HEK293 (cell line): ENCODE results near the gene ICAM3.

Experiments
- CTCF ChIA-PET: fragments of 350-600 bp; formaldehyde crosslinking; extraction: SDS; loops from one replicate; lab custom pipeline; 2021; ENCODE audit warnings: antibody characterized with exemption; lab: Yijun Ruan, JAX
- POLR2A ChIA-PET: fragments of 300-600 bp; formaldehyde crosslinking; extraction: SDS; loops from one replicate; lab custom pipeline; 2020; ENCODE audit warnings: antibody characterized with exemption, inconsistent platforms; lab: Yijun Ruan, JAX
- H3K27ac ChIP-seq: fragments of 200-500 bp; sonication (Bioruptor generic); 2 replicates; pipeline ENCODE4 v1.5.1; 2014; ENCODE audit warnings: low read depth, low read length, control low read depth, inconsistent platforms; ENCODE audit errors: extremely low read depth
- H3K36me3 ChIP-seq, 2 experiments: fragments of 200-500 bp in 1 of 2; sonication (Bioruptor generic) in 1 of 2; 1 replicate in 1 of 2; 2 replicates in 1 of 2; pipeline ENCODE4 v1.5.1; 2014 to 2017; ENCODE audit warnings: inconsistent platforms in 2 of 2, low read length in 2 of 2; ENCODE audit not compliant: control insufficient read depth in 2 of 2, insufficient read depth in 1 of 2
- H3K4me1 ChIP-seq: fragments of 200-500 bp; sonication (Bioruptor generic); 2 replicates; pipeline ENCODE4 v1.5.1; 2014; ENCODE audit warnings: mild to moderate bottlenecking, low read length, inconsistent platforms; ENCODE audit not compliant: control insufficient read depth, insufficient read depth
- H3K4me3 ChIP-seq: 2 replicates; pipeline ENCODE4 v1.5.1; 2011; ENCODE audit warnings: low read depth, mild to moderate bottlenecking, control low read depth, low read length, moderate library complexity
- H3K9me3 ChIP-seq: fragments of 200-500 bp; sonication (Bioruptor generic); 2 replicates; pipeline ENCODE4 v1.5.1; 2014; ENCODE audit warnings: low read depth, low read length, inconsistent platforms; ENCODE audit not compliant: control insufficient read depth, insufficient read depth
- GLIS2 ChIP-seq: fragments of 450-650 bp; formaldehyde crosslinking; IDR thresholded peaks from 2 replicates; pipeline ENCODE4 v1.5.1; 2016; ENCODE audit warnings: missing biosample characterization, missing genetic modification characterization
- KLF1 ChIP-seq: fragments of 450-650 bp; formaldehyde crosslinking; IDR thresholded peaks from 2 replicates; pipeline ENCODE4 v1.5.1; 2016; ENCODE audit warnings: missing biosample characterization, missing genetic modification characterization
- KLF16 ChIP-seq: fragments of 450-650 bp; formaldehyde crosslinking; IDR thresholded peaks from 2 replicates; pipeline ENCODE4 v1.5.1; 2017; ENCODE audit warnings: missing biosample characterization, missing genetic modification characterization
- KLF8 ChIP-seq: fragments of 450-650 bp; formaldehyde crosslinking; IDR thresholded peaks from 2 replicates; pipeline ENCODE4 v1.5.1; 2016; ENCODE audit warnings: missing biosample characterization, missing genetic modification characterization
- KLF9 ChIP-seq: fragments of 450-650 bp; formaldehyde crosslinking; IDR thresholded peaks from 2 replicates; pipeline ENCODE4 v1.5.1; 2016; ENCODE audit warnings: missing biosample characterization, missing genetic modification characterization, low read depth
- PRDM2 ChIP-seq: fragments of 450-650 bp; formaldehyde crosslinking; IDR thresholded peaks from 2 replicates; pipeline ENCODE4 v1.5.1; 2016; ENCODE audit warnings: missing biosample characterization, missing genetic modification characterization, borderline replicate concordance
- SCRT2 ChIP-seq: fragments of 450-650 bp; formaldehyde crosslinking; IDR thresholded peaks from 2 replicates; pipeline ENCODE4 v1.5.1; 2016; ENCODE audit warnings: missing biosample characterization, missing genetic modification characterization
- ZNF112 ChIP-seq: fragments of 450-650 bp; formaldehyde crosslinking; IDR thresholded peaks from 2 replicates; pipeline ENCODE4 v1.5.0; 2017; ENCODE audit warnings: missing biosample characterization, missing genetic modification characterization
- ZNF148 ChIP-seq: fragments of 450-650 bp; formaldehyde crosslinking; IDR thresholded peaks from 2 replicates; pipeline ENCODE4 v1.5.0; 2017; ENCODE audit warnings: missing biosample characterization, missing genetic modification characterization, borderline replicate concordance
- ZNF18 ChIP-seq: fragments of 450-650 bp; formaldehyde crosslinking; IDR thresholded peaks from 2 replicates; pipeline ENCODE4 v1.5.1; 2016; ENCODE audit warnings: missing biosample characterization, missing genetic modification characterization
- ZNF2 ChIP-seq: fragments of 450-650 bp; formaldehyde crosslinking; IDR thresholded peaks from 2 replicates; pipeline ENCODE4 v1.5.1; 2016; ENCODE audit warnings: missing biosample characterization, missing genetic modification characterization
- ZNF211 ChIP-seq: fragments of 450-650 bp; formaldehyde crosslinking; IDR thresholded peaks from 2 replicates; pipeline ENCODE4 v1.5.1; 2016; ENCODE audit warnings: low read depth, missing biosample characterization, missing genetic modification characterization
- ZNF266 ChIP-seq: fragments of 450-650 bp; formaldehyde crosslinking; IDR thresholded peaks from 2 replicates; pipeline ENCODE4 v1.5.1; 2016; ENCODE audit warnings: missing biosample characterization, missing genetic modification characterization, low read depth
- ZNF362 ChIP-seq: fragments of 450-650 bp; formaldehyde crosslinking; IDR thresholded peaks from 2 replicates; pipeline ENCODE4 v1.5.1; 2016; ENCODE audit warnings: missing biosample characterization, missing genetic modification characterization
- ZNF610 ChIP-seq: fragments of 450-650 bp; formaldehyde crosslinking; IDR thresholded peaks from 2 replicates; pipeline ENCODE4 v1.5.1; 2016; ENCODE audit warnings: missing biosample characterization, missing genetic modification characterization, borderline replicate concordance
- ZSCAN5A ChIP-seq: fragments of 450-650 bp; formaldehyde crosslinking; IDR thresholded peaks from 2 replicates; pipeline ENCODE4 v1.5.1; 2016; ENCODE audit warnings: missing biosample characterization, missing genetic modification characterization

ICAM3 gene

GRCh38 chr19:10292789-10293636 is 46.4 kb downstream of the ICAM3 start:
- Histone ChIP-seq H3K27ac (no peak overlapping the region), H3K4me3 (peak overlapping the region; percentile 43), H3K36me3 (peaks cover 0 to 5% of the 10 kb centered on the region in 2 experiments; a peak in 1 of 3 replicates), H3K4me1 (peaks cover 4% of the 10 kb centered on the region; the same call in 1 of the 2 replicates), H3K9me3 (no peaks in the 10 kb centered on the region)
- POLR2A ChIA-PET, result no interaction called here
- TF ChIP-seq ZNF18 (tag by site-specific recombination) (no peak), KLF9 (tag by site-specific recombination) (peak; percentile 53), ZNF2 (tag by site-specific recombination) (no peak), ZNF610 (tag by site-specific recombination) (no peak), KLF8 (peak; percentile 93), KLF1 (tag by site-specific recombination) (peak; percentile 95), ZSCAN5A (tag by site-specific recombination) (no peak)
- CTCF ChIA-PET, result interaction anchor here (1.9 kb wide), 2 partner anchors 34 to 43 kb away, joined by 4 to 6 read pairs; no protein-coding TSS in a partner anchor

GRCh38 chr19:10292206-10292788 is 47.1 kb downstream of the ICAM3 start:
- peak overlapping the region; percentile 43 for H3K4me3 ChIP-seq
- CTCF ChIA-PET, result interaction anchor here (0.7 to 1.9 kb wide), 5 partner anchors 9 to 42 kb away, joined by 3 to 6 read pairs (median 4); no protein-coding TSS in a partner anchor
- H3K4me1 ChIP-seq, result peaks cover 4% of the 10 kb centered on the region; the same call in 1 of the 2 replicates
- H3K9me3 ChIP-seq, result no peaks in the 10 kb centered on the region
- H3K36me3 ChIP-seq, result peaks cover 0 to 5% of the 10 kb centered on the region in 2 experiments; a peak in 1 of 3 replicates
- peak overlapping the region; percentile 6; the same call in 1 of the 2 replicates for H3K27ac ChIP-seq
- POLR2A ChIA-PET, result interaction anchor here (1.0 to 2.0 kb wide), 7 partner anchors 13 to 88 kb away, joined by 3 to 13 read pairs (median 7); partner anchors contain the start of genes ICAM1, RAVER1 and TYK2
- TF ChIP-seq ZNF211 (tag by site-specific recombination) (no peak), GLIS2 (tag by site-specific recombination) (peak; percentile 45), ZNF148 (tag by site-specific recombination) (no peak), ZNF18 (tag by site-specific recombination) (no peak), PRDM2 (tag by site-specific recombination) (no peak), ZNF112 (tag by site-specific recombination) (no peak), ZNF266 (tag by site-specific recombination) (no peak), ZNF362 (tag by site-specific recombination) (no peak), KLF16 (tag by site-specific recombination) (peak; percentile 43; the same call in 1 of the 2 replicates), SCRT2 (tag by site-specific recombination) (no peak)
